Prostate gland (tissue), 2 donors: ENCODE results near the gene CD24. TPM values are rescaled to one million over a fixed set of nuclear protein-coding genes. Genes with fewer than 3 reads are reported as not detected.

Experiments
- DNase-seq: peaks from one replicate; pipeline ENCODE4 v3.0.0-alpha.2; 2019; ENCODE audit warnings: low spot score
- H3K27ac ChIP-seq, 2 donors: fragments of 200-600 bp; sonication (generic); 2 replicates each; pipeline ENCODE4 v1.5.1; 2017 to 2019
- H3K27me3 ChIP-seq: fragments of 200-600 bp; sonication (generic); replicated peaks from 2 replicates; pipeline ENCODE4 v1.5.1; 2019; ENCODE audit not compliant: insufficient read depth
- H3K36me3 ChIP-seq, 2 donors: fragments of 200-600 bp; sonication (generic); 1 replicate in 1 of 2; 2 replicates in 1 of 2; pipeline versions ENCODE4 v1.5.1 to v1.8.1; 2017 to 2019
- H3K4me1 ChIP-seq: fragments of 200-600 bp; sonication (generic); replicated peaks from 2 replicates; pipeline ENCODE4 v1.5.1; 2019
- H3K4me3 ChIP-seq, 2 donors: fragments of 200-600 bp; sonication (generic); 2 replicates each; pipeline ENCODE4 v1.5.1; 2017 to 2019
- H3K9me3 ChIP-seq: fragments of 200-600 bp; sonication (generic); 2 replicates; pipeline ENCODE4 v1.5.1; 2017
- POLR2A ChIP-seq: fragments of 450-650 bp; IDR thresholded peaks from one replicate; pipeline ENCODE4 v1.6.1; 2016; ENCODE audit warnings: antibody characterized with exemption, mild to moderate bottlenecking
- POLR2AphosphoS5 ChIP-seq: sonication (generic); formaldehyde crosslinking; IDR thresholded peaks from one replicate; pipeline ENCODE4 v1.6.1; 2017; ENCODE audit warnings: antibody characterized with exemption
- WGBS: methylation state at CpG from one replicate; pipeline ENCODE4 v1.1.5; 2018; 5-methylcytosine and 5-hydroxymethylcytosine counted together
- intact Hi-C: fragments of 100-400 bp; cut with DNase I; formaldehyde crosslinking; loops from one replicate; pipeline ENCODE4 v1.14.2; 2022
- total RNA-seq, 2 donors: library from RNA; depleted of rRNA; stranded (reverse); fragments of >200 nt; gene quantifications; one replicate each; pipeline ENCODE4 v1.1.0, GENCODE V29; 2016
- TF ChIP-seq, protein P1 (sequence below), 4 experiments: fragments of 200-600 bp in 2 of 4; fragments of 450-650 bp in 2 of 4; sonication (generic) in 2 of 4; IDR thresholded peaks; 1 replicate in 3 of 4; 2 replicates in 1 of 4; pipeline ENCODE4 v1.5.1; 2016 to 2019; ENCODE audit warnings: antibody characterized with exemption in 4 of 4, mild to moderate bottlenecking in 2 of 4, moderate library complexity in 2 of 4

CD24 gene
- total RNA-seq, 2 donors from 2014 or later: 59.4 to 336 TPM

DNA sequence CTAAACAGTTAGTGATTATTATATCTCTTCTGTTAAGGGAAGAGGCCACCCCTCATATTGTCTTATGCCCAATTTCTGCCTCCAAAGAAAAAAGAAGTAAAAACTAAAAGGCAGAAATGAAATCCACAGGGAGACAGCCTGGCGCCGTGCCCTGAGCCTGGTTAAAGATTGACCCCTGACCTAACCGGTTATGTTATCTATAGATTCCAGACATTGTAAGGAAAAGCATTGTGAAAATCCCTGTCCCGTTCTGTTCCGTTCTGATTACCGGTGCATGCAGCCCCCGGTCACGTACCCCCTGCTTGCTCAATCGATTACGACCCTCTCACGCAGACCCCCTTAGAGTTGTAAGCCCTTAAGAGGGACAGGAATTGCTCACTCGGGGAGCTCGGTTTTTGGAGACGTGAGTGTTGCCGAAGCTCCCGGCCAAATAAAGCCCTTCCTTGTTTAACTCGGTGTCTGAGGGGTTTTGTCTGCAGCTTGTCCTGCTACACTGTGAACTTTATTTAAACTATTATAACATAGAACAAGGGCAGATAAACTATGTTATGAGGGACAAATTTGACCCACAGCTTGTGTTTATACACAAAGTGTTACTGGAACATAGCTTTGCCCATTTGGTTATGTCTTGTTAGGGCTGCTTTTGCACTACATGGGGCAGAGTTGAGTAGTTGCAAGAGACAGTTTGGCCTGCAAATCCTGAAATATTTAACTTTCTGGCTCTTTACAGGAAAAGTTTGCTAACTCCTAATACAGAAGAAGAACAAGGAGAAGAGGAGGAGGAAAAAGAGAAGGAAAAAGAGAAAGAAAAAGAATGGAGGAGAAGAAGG lies 49.6 kb downstream of the CD24 start:
- H3K36me3 ChIP-seq: no peaks in the 10 kb centered on the region
- no peaks in the 10 kb centered on the region for H3K9me3 ChIP-seq
- H3K4me1 ChIP-seq: no peaks in the 10 kb centered on the region
- TF ChIP-seq, protein P1, sequence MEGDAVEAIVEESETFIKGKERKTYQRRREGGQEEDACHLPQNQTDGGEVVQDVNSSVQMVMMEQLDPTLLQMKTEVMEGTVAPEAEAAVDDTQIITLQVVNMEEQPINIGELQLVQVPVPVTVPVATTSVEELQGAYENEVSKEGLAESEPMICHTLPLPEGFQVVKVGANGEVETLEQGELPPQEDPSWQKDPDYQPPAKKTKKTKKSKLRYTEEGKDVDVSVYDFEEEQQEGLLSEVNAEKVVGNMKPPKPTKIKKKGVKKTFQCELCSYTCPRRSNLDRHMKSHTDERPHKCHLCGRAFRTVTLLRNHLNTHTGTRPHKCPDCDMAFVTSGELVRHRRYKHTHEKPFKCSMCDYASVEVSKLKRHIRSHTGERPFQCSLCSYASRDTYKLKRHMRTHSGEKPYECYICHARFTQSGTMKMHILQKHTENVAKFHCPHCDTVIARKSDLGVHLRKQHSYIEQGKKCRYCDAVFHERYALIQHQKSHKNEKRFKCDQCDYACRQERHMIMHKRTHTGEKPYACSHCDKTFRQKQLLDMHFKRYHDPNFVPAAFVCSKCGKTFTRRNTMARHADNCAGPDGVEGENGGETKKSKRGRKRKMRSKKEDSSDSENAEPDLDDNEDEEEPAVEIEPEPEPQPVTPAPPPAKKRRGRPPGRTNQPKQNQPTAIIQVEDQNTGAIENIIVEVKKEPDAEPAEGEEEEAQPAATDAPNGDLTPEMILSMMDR (IDR thresholded peaks at IDR 0.05): no peak
- TF ChIP-seq POLR2AphosphoS5 (no peak), POLR2A (no peak)
- no peak for DNase-seq
- intact Hi-C loops: no loop called here
- no peaks in the 10 kb centered on the region for H3K27me3 ChIP-seq
- 27% methylated on average over 17 of the region's 17 CpGs for WGBS
- no peak overlapping the region for H3K4me3 ChIP-seq
- H3K27ac ChIP-seq: no peak overlapping the region

GRCh38 chr6:106922626-106923025 lies 51.9 kb downstream of the CD24 start:
- no peak overlapping the region for H3K27ac ChIP-seq
- WGBS: 97% methylated on average over 4 of the region's 4 CpGs
- H3K36me3 ChIP-seq: no peaks in the 10 kb centered on the region
- no peaks in the 10 kb centered on the region for H3K4me1 ChIP-seq
- H3K27me3 ChIP-seq: no peaks in the 10 kb centered on the region
- no peak for DNase-seq
- no peaks in the 10 kb centered on the region for H3K9me3 ChIP-seq
- intact Hi-C loops: no loop called here
- TF ChIP-seq POLR2A (no peak), POLR2AphosphoS5 (no peak)
- TF ChIP-seq, protein P1 (IDR thresholded peaks at IDR 0.05): no peak
- no peak overlapping the region for H3K4me3 ChIP-seq

Other genes with a start within 250 kb of the CD24 start
- gene MTRES1, start 53.5 kb upstream of the CD24 start, total RNA-seq: 10 to 100 TPM in 1 of 2 donors, 1 to 10 TPM in 1; 5.7 to 12.3 TPM
- 1 to 10 TPM; 4.0 TPM for gene BEND3, start 140.8 kb upstream of the CD24 start, total RNA-seq